WI38 (cell line): ENCODE data around the gene PRDX5.

Experiments used
- H3K4me3 ChIP-seq: 2 replicates; pipeline ENCODE4 v1.5.1; 2011; ENCODE audit warnings: low read depth, mild to moderate bottlenecking, control low read depth, low read length
- CTCF ChIP-seq: IDR thresholded peaks from 2 replicates; pipeline ENCODE4 v1.5.1; 2012; ENCODE audit warnings: low read depth, mild to moderate bottlenecking, control low read depth, low read length

The PRDX5 gene

GRCh38 chr11:64356498-64357411, 38.8 kb downstream of the PRDX5 start:
- TF ChIP-seq CTCF = peak; percentile 24; the same call in 1 of the 2 replicates
- H3K4me3 ChIP-seq = no peak overlapping the region

DNA sequence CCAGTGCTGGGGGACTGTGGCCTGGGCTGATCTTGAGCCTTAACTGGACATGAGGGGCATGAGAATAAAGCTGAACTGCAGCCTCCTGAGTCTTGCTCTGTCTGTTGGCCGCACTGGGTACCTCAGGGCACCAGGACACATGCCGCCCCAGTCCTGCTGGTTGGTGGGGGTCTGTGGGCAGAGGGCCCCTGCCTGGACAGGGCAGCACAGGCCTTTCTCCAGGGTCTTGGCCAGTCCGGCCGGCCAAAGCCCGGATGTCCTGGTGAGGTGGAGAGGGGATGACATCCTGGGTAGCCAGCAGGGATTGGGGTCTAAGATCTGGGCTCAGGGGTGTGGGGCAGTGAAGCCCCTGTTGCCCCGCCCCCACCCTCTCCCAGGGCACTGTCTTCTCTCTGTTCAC, 39.5 kb downstream of the PRDX5 start:
- TF ChIP-seq CTCF = no peak
- no peak overlapping the region for H3K4me3 ChIP-seq

DNA sequence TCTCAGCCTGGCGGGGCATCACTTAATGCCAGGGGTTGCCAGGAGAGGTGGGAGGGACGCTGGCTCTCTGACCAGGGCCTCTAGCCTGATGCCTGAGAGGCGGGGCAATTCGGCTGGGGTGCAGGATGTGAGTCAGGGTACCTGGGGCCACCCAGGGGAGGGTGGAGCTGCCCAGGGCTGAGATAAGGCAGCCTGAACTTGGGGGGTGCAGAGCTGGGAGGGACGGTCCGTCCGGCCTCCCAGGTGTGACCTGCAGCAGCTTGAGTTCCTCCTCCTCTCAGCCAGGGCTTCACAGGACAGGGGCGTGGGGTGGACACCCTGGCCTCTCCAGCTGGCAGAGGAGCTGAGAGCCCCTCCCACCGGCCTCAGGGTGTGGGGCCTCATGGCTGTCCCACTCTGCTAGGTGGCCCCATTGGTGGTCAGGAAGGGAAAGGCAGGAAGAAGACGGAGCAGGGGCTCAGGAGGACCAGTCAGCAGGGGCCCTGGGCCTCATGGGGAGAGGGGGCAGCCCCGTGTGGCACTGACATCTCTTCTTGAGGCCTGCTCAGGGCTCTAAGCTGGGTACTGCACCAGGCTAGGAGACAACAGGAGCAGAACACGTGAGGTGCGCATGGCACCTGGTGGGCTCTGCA, 40.1 kb downstream of the PRDX5 start:
- H3K4me3 ChIP-seq = peak overlapping the region; percentile 92
- TF ChIP-seq CTCF = no peak

DNA sequence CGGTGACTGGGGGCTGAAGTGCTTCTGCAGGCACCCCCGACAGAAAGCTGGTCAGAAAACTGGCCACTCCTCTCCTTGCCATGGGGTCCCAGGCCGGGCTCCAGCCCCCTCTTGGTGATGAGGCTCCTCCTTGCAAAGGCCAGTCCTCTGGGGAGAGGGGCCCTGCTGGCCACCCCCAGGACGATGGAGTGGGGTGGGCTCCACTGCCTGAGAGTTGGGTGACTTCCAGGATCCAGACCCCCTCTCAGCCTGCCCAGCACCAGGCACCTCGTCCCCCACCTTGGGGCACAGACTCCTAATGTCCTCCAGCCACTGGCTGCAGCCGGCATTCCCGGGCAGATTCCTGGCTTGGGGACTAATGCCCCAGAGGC, 40.6 kb downstream of the PRDX5 start:
- no peak for TF ChIP-seq CTCF
- H3K4me3 ChIP-seq = peak overlapping the region; percentile 92

DNA sequence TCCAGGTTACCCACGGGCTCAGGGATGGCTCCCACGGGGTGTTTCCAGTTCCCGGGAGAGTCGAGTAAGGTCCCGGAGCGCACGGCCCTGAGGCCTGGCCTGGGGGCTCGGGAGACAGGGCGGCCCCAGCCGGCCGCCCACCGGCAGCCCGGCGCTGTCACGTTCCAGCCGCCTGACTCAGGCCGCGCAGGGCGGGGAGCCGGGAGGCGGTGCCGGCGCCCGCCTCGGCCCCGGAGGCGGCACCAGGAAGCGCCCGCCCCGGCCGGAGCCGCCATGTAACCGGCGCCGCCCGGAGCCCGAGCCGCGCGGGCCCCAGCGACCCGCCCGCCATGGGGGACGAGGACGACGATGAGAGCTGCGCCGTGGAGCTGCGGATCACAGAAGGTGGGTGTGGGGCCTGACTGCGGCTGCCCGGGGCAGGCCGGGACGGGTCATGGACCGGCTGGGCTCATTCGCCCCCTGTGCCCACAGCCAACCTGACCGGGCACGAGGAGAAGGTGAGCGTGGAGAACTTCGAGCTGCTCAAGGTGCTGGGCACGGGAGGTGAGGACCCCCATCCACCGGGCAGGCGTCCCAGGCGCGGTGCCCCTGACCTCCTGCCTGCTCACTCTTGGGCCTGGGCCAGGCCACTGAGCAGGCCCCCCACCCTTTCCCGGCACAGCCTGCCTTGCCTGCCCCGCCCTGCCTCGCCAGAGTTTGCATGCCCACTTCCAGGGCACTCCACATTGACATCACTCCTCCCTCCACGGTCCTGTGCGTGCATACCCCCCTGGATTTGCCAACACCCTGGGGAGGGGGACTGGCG, 41.2 kb downstream of the PRDX5 start, which contains the start of gene RPS6KA4:
Gene RPS6KA4, plus strand, starts transcription at position 256 of the 805 bp plus-strand sequence. Its CDS starts 74 bp downstream, at position 330.
- no peak for TF ChIP-seq CTCF
- H3K4me3 ChIP-seq = peak within 1 kb of the TSS; percentile 92

DNA sequence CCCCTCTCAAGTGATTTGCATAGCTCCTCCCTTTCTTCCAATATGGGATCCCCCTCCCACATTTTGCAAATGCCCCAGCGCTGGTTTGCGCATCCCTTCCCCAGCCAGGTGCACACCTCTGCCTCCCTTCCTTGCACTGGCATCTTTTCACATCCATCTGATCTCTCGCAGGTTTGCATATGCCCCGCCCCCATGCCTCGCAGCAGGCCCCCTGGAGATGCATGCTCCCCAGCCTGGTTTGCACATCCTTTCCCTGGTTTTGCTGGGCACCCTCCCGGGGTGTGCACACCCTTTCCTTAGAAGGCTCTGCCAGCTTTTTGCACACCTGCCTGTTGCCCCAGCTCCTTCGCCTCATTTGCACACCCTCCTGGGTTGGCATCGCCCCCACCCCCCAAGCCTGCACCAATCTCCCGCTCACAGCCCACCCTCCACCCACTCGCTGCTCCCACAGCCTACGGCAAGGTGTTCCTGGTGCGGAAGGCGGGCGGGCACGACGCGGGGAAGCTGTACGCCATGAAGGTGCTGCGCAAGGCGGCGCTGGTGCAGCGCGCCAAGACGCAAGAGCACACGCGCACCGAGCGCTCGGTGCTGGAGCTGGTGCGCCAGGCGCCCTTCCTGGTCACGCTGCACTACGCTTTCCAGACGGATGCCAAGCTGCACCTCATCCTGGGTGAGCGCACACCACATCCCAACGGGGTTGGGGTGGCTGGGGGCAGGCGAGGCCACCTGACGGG, 42.0 kb downstream of the PRDX5 start:
- no peak for TF ChIP-seq CTCF
- peak overlapping the region; percentile 92 for H3K4me3 ChIP-seq
